ENCODE results near the gene LIN28A.
A peak's percentile ranks its signal among the peaks of the same experiment; 100 is the strongest.

LIN28A gene

GRCh38 chr1:26388791-26389445 lies 21.7 kb upstream of the LIN28A start:
- peaks cover 7% of the 10 kb centered on the region for H3K4me1 ChIP-seq (ENCODE audit: insufficient read depth, insufficient read length)
- H3K27me3 ChIP-seq (ENCODE audit: insufficient read depth, insufficient read length) = no peaks in the 10 kb centered on the region
- no peaks in the 10 kb centered on the region for H3K9me3 ChIP-seq (ENCODE audit: insufficient read depth, low read length)
- H3K36me3 ChIP-seq (ENCODE audit: insufficient read depth, insufficient read length, low read length) = no peaks in the 10 kb centered on the region
- H3K9ac ChIP-seq (ENCODE audit: insufficient read length, low read depth) = no peak overlapping the region
- H3K4me3 ChIP-seq (ENCODE audit: insufficient read length, low read depth) = no peak overlapping the region
- no peak for DNase-seq (ENCODE audit: low read depth, low spot score)
- TF ChIP-seq YY1 (IDR thresholded peaks at IDR 0.05; ENCODE audit: insufficient read depth, insufficient read length) (no peak), SUZ12 (IDR thresholded peaks at IDR 0.05; ENCODE audit: extremely low read depth, insufficient read depth, insufficient read length) (no peak), ZNF274 (IDR thresholded peaks at IDR 0.05; ENCODE audit: low read depth, low read length) (no peak)

- no peaks in the 10 kb centered on the region for H3K9me3 ChIP-seq (ENCODE audit: insufficient read depth, low read length)
- no peaks in the 10 kb centered on the region for H3K36me3 ChIP-seq (ENCODE audit: insufficient read depth, insufficient read length, low read length)
- H3K4me3 ChIP-seq (ENCODE audit: insufficient read length, low read depth) = no peak overlapping the region
- H3K9ac ChIP-seq (ENCODE audit: insufficient read length, low read depth) = no peak overlapping the region
- no peaks in the 10 kb centered on the region for H3K27me3 ChIP-seq (ENCODE audit: insufficient read depth, insufficient read length)
- TF ChIP-seq ZNF274 (IDR thresholded peaks at IDR 0.05; ENCODE audit: low read depth, low read length) (no peak), YY1 (IDR thresholded peaks at IDR 0.05; ENCODE audit: insufficient read depth, insufficient read length) (no peak), SUZ12 (IDR thresholded peaks at IDR 0.05; ENCODE audit: extremely low read depth, insufficient read depth, insufficient read length) (no peak)
- peaks cover 7% of the 10 kb centered on the region for H3K4me1 ChIP-seq (ENCODE audit: insufficient read depth, insufficient read length)
- DNase-seq (ENCODE audit: low read depth, low spot score) = no peak
Observed at GRCh38 chr1:26389604-26390247, 20.9 kb upstream of the LIN28A start.

- no peaks in the 10 kb centered on the region for H3K9me3 ChIP-seq (ENCODE audit: insufficient read depth, low read length)
- no peak for TF ChIP-seq SUZ12 (IDR thresholded peaks at IDR 0.05; ENCODE audit: extremely low read depth, insufficient read depth, insufficient read length)
- no peak for TF ChIP-seq ZNF274 (IDR thresholded peaks at IDR 0.05; ENCODE audit: low read depth, low read length)
- TF ChIP-seq YY1 (IDR thresholded peaks at IDR 0.05; ENCODE audit: insufficient read depth, insufficient read length) = no peak
- H3K27me3 ChIP-seq (ENCODE audit: insufficient read depth, insufficient read length) = no peaks in the 10 kb centered on the region
- no peaks in the 10 kb centered on the region for H3K36me3 ChIP-seq (ENCODE audit: insufficient read depth, insufficient read length, low read length)
- H3K9ac ChIP-seq (ENCODE audit: insufficient read length, low read depth) = no peak overlapping the region
- H3K4me3 ChIP-seq (ENCODE audit: insufficient read length, low read depth) = no peak overlapping the region
- H3K4me1 ChIP-seq (ENCODE audit: insufficient read depth, insufficient read length) = peaks cover 7% of the 10 kb centered on the region
- peak; percentile 57 for DNase-seq (ENCODE audit: low read depth, low spot score)
Observed at GRCh38 chr1:26391450-26391849, 19.2 kb upstream of the LIN28A start.

- Histone ChIP-seq H3K4me3 (ENCODE audit: insufficient read length, low read depth) (no peak overlapping the region), H3K9ac (ENCODE audit: insufficient read length, low read depth) (no peak overlapping the region), H3K36me3 (ENCODE audit: insufficient read depth, insufficient read length, low read length) (no peaks in the 10 kb centered on the region), H3K27me3 (ENCODE audit: insufficient read depth, insufficient read length) (no peaks in the 10 kb centered on the region), H3K4me1 (ENCODE audit: insufficient read depth, insufficient read length) (peaks cover 7% of the 10 kb centered on the region), H3K9me3 (ENCODE audit: insufficient read depth, low read length) (no peaks in the 10 kb centered on the region)
- DNase-seq (ENCODE audit: low read depth, low spot score) = no peak
- TF ChIP-seq YY1 (IDR thresholded peaks at IDR 0.05; ENCODE audit: insufficient read depth, insufficient read length) (no peak), ZNF274 (IDR thresholded peaks at IDR 0.05; ENCODE audit: low read depth, low read length) (no peak), SUZ12 (IDR thresholded peaks at IDR 0.05; ENCODE audit: extremely low read depth, insufficient read depth, insufficient read length) (no peak)
Observed at GRCh38 chr1:26395754-26396153, 14.9 kb upstream of the LIN28A start.

- H3K9ac ChIP-seq (ENCODE audit: insufficient read length, low read depth) = no peak overlapping the region
- DNase-seq (ENCODE audit: low read depth, low spot score) = no peak
- no peak for TF ChIP-seq YY1 (IDR thresholded peaks at IDR 0.05; ENCODE audit: insufficient read depth, insufficient read length)
- no peak for TF ChIP-seq ZNF274 (IDR thresholded peaks at IDR 0.05; ENCODE audit: low read depth, low read length)
- TF ChIP-seq SUZ12 (IDR thresholded peaks at IDR 0.05; ENCODE audit: extremely low read depth, insufficient read depth, insufficient read length) = no peak
- H3K4me1 ChIP-seq (ENCODE audit: insufficient read depth, insufficient read length) = no peaks in the 10 kb centered on the region
- H3K36me3 ChIP-seq (ENCODE audit: insufficient read depth, insufficient read length, low read length) = no peaks in the 10 kb centered on the region
- no peaks in the 10 kb centered on the region for H3K27me3 ChIP-seq (ENCODE audit: insufficient read depth, insufficient read length)
- H3K9me3 ChIP-seq (ENCODE audit: insufficient read depth, low read length) = no peaks in the 10 kb centered on the region
- H3K4me3 ChIP-seq (ENCODE audit: insufficient read length, low read depth) = no peak overlapping the region
Observed at GRCh38 chr1:26399034-26399433, 11.6 kb upstream of the LIN28A start.

- H3K27me3 ChIP-seq (ENCODE audit: insufficient read depth, insufficient read length) = no peaks in the 10 kb centered on the region
- no peaks in the 10 kb centered on the region for H3K36me3 ChIP-seq (ENCODE audit: insufficient read depth, insufficient read length, low read length)
- H3K4me3 ChIP-seq (ENCODE audit: insufficient read length, low read depth) = no peak overlapping the region
- H3K9me3 ChIP-seq (ENCODE audit: insufficient read depth, low read length) = no peaks in the 10 kb centered on the region
- no peak overlapping the region for H3K9ac ChIP-seq (ENCODE audit: insufficient read length, low read depth)
- no peak for DNase-seq (ENCODE audit: low read depth, low spot score)
- H3K4me1 ChIP-seq (ENCODE audit: insufficient read depth, insufficient read length) = no peaks in the 10 kb centered on the region
- no peak for TF ChIP-seq YY1 (IDR thresholded peaks at IDR 0.05; ENCODE audit: insufficient read depth, insufficient read length)
- no peak for TF ChIP-seq ZNF274 (IDR thresholded peaks at IDR 0.05; ENCODE audit: low read depth, low read length)
- TF ChIP-seq SUZ12 (IDR thresholded peaks at IDR 0.05; ENCODE audit: extremely low read depth, insufficient read depth, insufficient read length) = no peak
Observed at GRCh38 chr1:26401891-26402290, 8.7 kb upstream of the LIN28A start.

GRCh38 chr1:26403656-26404055 lies 7.0 kb upstream of the LIN28A start:
- Histone ChIP-seq H3K36me3 (ENCODE audit: insufficient read depth, insufficient read length, low read length) (no peaks in the 10 kb centered on the region), H3K27me3 (ENCODE audit: insufficient read depth, insufficient read length) (peaks cover 1% of the 10 kb centered on the region), H3K4me3 (ENCODE audit: insufficient read length, low read depth) (no peak overlapping the region), H3K4me1 (ENCODE audit: insufficient read depth, insufficient read length) (no peaks in the 10 kb centered on the region), H3K9ac (ENCODE audit: insufficient read length, low read depth) (no peak overlapping the region), H3K9me3 (ENCODE audit: insufficient read depth, low read length) (no peaks in the 10 kb centered on the region)
- DNase-seq (ENCODE audit: low read depth, low spot score) = no peak
- TF ChIP-seq YY1 (IDR thresholded peaks at IDR 0.05; ENCODE audit: insufficient read depth, insufficient read length) (no peak), ZNF274 (IDR thresholded peaks at IDR 0.05; ENCODE audit: low read depth, low read length) (no peak), SUZ12 (IDR thresholded peaks at IDR 0.05; ENCODE audit: extremely low read depth, insufficient read depth, insufficient read length) (no peak)

All from NT2/D1 (cell line).